GM23338 (cell line): ENCODE results near the gene DLG2.

Source experiments
- CREB1 ChIP-seq: fragments of 250-450 bp; sonication (Bioruptor Pico); IDR thresholded peaks from 2 replicates; pipeline ENCODE4 v1.5.0; 2020; ENCODE audit warnings: low read depth, mild to moderate bottlenecking, moderate library complexity
- CTCF ChIP-seq, 2 experiments: fragments of 200-600 bp in 1 of 2; sonication (generic) in 1 of 2; conservative IDR thresholded peaks; 2 replicates each; pipeline versions ENCODE4 v1.5.1 to v1.6.1; 2016 to 2017; ENCODE audit warnings: antibody characterized with exemption in 2 of 2, low read depth in 2 of 2, mild to moderate bottlenecking in 2 of 2, moderate library complexity in 1 of 2
- ETS1 ChIP-seq: IDR thresholded peaks from 2 replicates; pipeline ENCODE4 v1.6.1; 2016; ENCODE audit warnings: antibody characterized with exemption
- EZH2 ChIP-seq: fragments of 200-600 bp; sonication (generic); IDR thresholded peaks from one replicate; pipeline ENCODE4 v1.8.0; 2017; ENCODE audit warnings: antibody characterized with exemption, mild to moderate bottlenecking, low read depth; ENCODE audit not compliant: unreplicated experiment
- EZH2phosphoT487 ChIP-seq: fragments of 200-600 bp; sonication (generic); IDR thresholded peaks from one replicate; pipeline ENCODE4 v1.8.1; 2018; ENCODE audit warnings: antibody characterized with exemption; ENCODE audit not compliant: unreplicated experiment
- JUNB ChIP-seq: IDR thresholded peaks from one replicate; pipeline ENCODE4 v1.6.1; 2016; ENCODE audit warnings: antibody characterized with exemption; ENCODE audit not compliant: unreplicated experiment
- POLR2AphosphoS5 ChIP-seq: IDR thresholded peaks from 2 replicates; pipeline ENCODE4 v1.6.1; 2016; ENCODE audit warnings: antibody characterized with exemption, low read depth
- REST ChIP-seq: IDR thresholded peaks from one replicate; pipeline ENCODE4 v1.6.1; 2018; ENCODE audit warnings: antibody characterized with exemption; ENCODE audit not compliant: unreplicated experiment

- TF ChIP-seq EZH2 (no peak), CTCF (conservative IDR thresholded peaks at IDR 0.05; ENCODE audit: low read depth in 2 of 2) (no peak), CREB1 (CRISPR knock-in tag) (no peak), POLR2AphosphoS5 (no peak), ETS1 (no peak), EZH2phosphoT487 (no peak), REST (no peak), JUNB (no peak)
These were observed 248.1 kb downstream of the DLG2 start for GRCh38 chr11:85379066-85379465.
